GM23338 (cell line): ENCODE data around the gene WWC1. TPM values are rescaled to one million over a fixed set of nuclear protein-coding genes. Genes with fewer than 3 reads are reported as not detected.

ENCODE experiments used
- ATAC-seq: fragments of 200-7000 bp; cut with Tn5 transposase; 3 replicates; pipeline ENCODE4 v1.9.1; 2020
- DNase-seq: peaks from one replicate; pipeline ENCODE4 v3.0.0-alpha.2; 2015; ENCODE audit warnings: low spot score
- H2AFZ ChIP-seq: fragments of 200-600 bp; sonication (generic); 2 replicates; pipeline ENCODE4 v1.8.0; 2016; ENCODE audit warnings: antibody characterized with exemption, mild to moderate bottlenecking, moderate library complexity
- H3F3A ChIP-seq: fragments of 200-600 bp; sonication (generic); replicated peaks from 2 replicates; pipeline ENCODE4 v1.8.0; 2017; ENCODE audit warnings: antibody characterized with exemption, mixed run types, low read depth
- H3K27ac ChIP-seq: fragments of 200-600 bp; sonication (generic); 2 replicates; pipeline ENCODE4 v1.6.1; 2016; ENCODE audit warnings: low read depth
- H3K27me3 ChIP-seq: fragments of 200-600 bp; sonication (generic); 2 replicates; pipeline ENCODE4 v1.8.0; 2016; ENCODE audit warnings: mild to moderate bottlenecking, mixed run types, moderate library complexity; ENCODE audit not compliant: insufficient read depth
- H3K36me3 ChIP-seq: fragments of 200-600 bp; sonication (generic); 2 replicates; pipeline ENCODE4 v1.8.0; 2016; ENCODE audit warnings: mild to moderate bottlenecking; ENCODE audit not compliant: insufficient read depth
- H3K4me1 ChIP-seq: fragments of 200-600 bp; sonication (generic); 2 replicates; pipeline ENCODE4 v1.8.0; 2016; ENCODE audit warnings: mild to moderate bottlenecking, moderate library complexity; ENCODE audit not compliant: insufficient read depth
- H3K4me2 ChIP-seq: fragments of 200-600 bp; sonication (generic); 2 replicates; pipeline ENCODE4 v1.7.1; 2017; ENCODE audit warnings: mixed run types
- H3K4me3 ChIP-seq: fragments of 200-600 bp; sonication (generic); 2 replicates; pipeline ENCODE4 v1.6.1; 2016; ENCODE audit warnings: mixed run types
- H3K79me2 ChIP-seq: fragments of 200-600 bp; sonication (generic); replicated peaks from 2 replicates; pipeline ENCODE4 v1.8.0; 2017; ENCODE audit warnings: mild to moderate bottlenecking; ENCODE audit not compliant: insufficient read depth
- H3K9me2 ChIP-seq: fragments of 200-600 bp; sonication (generic); 2 replicates; pipeline ENCODE4 v1.8.0; 2017; ENCODE audit not compliant: insufficient read depth
- H4K20me1 ChIP-seq: fragments of 200-600 bp; sonication (generic); replicated peaks from 2 replicates; pipeline ENCODE4 v1.8.0; 2017; ENCODE audit warnings: mild to moderate bottlenecking; ENCODE audit not compliant: insufficient read depth
- H3K27ac Mint-ChIP-seq: 2 replicates; pipeline ENCODE4 v1.8.0; 2020; ENCODE audit warnings: inconsistent platforms, mild to moderate bottlenecking, moderate library complexity, mixed read lengths
- H3K27me3 Mint-ChIP-seq: 3 replicates; pipeline ENCODE4 v1.8.0; 2022; ENCODE audit warnings: low read depth, mild to moderate bottlenecking, moderate library complexity, mixed read lengths, inconsistent platforms; ENCODE audit not compliant: insufficient read depth, poor library complexity
- H3K36me3 Mint-ChIP-seq: 3 replicates; pipeline ENCODE4 v1.8.0; 2021; ENCODE audit warnings: low read depth, mild to moderate bottlenecking, inconsistent platforms, moderate library complexity, mixed read lengths
- H3K4me1 Mint-ChIP-seq: 3 replicates; pipeline ENCODE4 v1.8.0; 2020; ENCODE audit warnings: mild to moderate bottlenecking, inconsistent platforms, mixed read lengths
- H3K4me3 Mint-ChIP-seq: 3 replicates; pipeline ENCODE4 v1.8.0; 2021; ENCODE audit warnings: moderate library complexity, mild to moderate bottlenecking, inconsistent platforms, mixed read lengths
- H3K9me3 Mint-ChIP-seq: 3 replicates; pipeline ENCODE4 v1.8.0; 2020; ENCODE audit warnings: moderate library complexity, mild to moderate bottlenecking, inconsistent platforms, mixed read lengths
- CREB1 ChIP-seq: fragments of 250-450 bp; sonication (Bioruptor Pico); IDR thresholded peaks from 2 replicates; pipeline ENCODE4 v1.5.0; 2020; ENCODE audit warnings: low read depth, mild to moderate bottlenecking, moderate library complexity
- EZH2 ChIP-seq: fragments of 200-600 bp; sonication (generic); IDR thresholded peaks from one replicate; pipeline ENCODE4 v1.8.0; 2017; ENCODE audit warnings: antibody characterized with exemption, mild to moderate bottlenecking, low read depth; ENCODE audit not compliant: unreplicated experiment
- EZH2phosphoT487 ChIP-seq: fragments of 200-600 bp; sonication (generic); IDR thresholded peaks from one replicate; pipeline ENCODE4 v1.8.1; 2018; ENCODE audit warnings: antibody characterized with exemption; ENCODE audit not compliant: unreplicated experiment
- JUNB ChIP-seq: IDR thresholded peaks from one replicate; pipeline ENCODE4 v1.6.1; 2016; ENCODE audit warnings: antibody characterized with exemption; ENCODE audit not compliant: unreplicated experiment
- NANOG ChIP-seq: IDR thresholded peaks from 2 replicates; pipeline ENCODE4 v1.6.1; 2016; ENCODE audit warnings: antibody characterized with exemption, borderline replicate concordance
- POLR2AphosphoS5 ChIP-seq: IDR thresholded peaks from 2 replicates; pipeline ENCODE4 v1.6.1; 2016; ENCODE audit warnings: antibody characterized with exemption, low read depth
- STAT1 ChIP-seq: IDR thresholded peaks from one replicate; pipeline ENCODE4 v1.6.1; 2016; ENCODE audit warnings: antibody characterized with exemption; ENCODE audit not compliant: unreplicated experiment
- ZNF114 ChIP-seq: fragments of 250-450 bp; sonication (Bioruptor Pico); IDR thresholded peaks from 2 replicates; pipeline ENCODE4 v1.5.0; 2020; ENCODE audit warnings: mild to moderate bottlenecking, moderate library complexity
- ZNF331 ChIP-seq: fragments of 250-450 bp; sonication (Bioruptor Pico); IDR thresholded peaks from 2 replicates; pipeline ENCODE4 v1.5.0; 2020; ENCODE audit warnings: low read depth, mild to moderate bottlenecking, moderate library complexity
- polyA plus RNA-seq: library from polyadenylated mRNA; unstranded; fragments of >200 nt; fragmentation: Nextera tagmentation; extraction: Ambion mirVana; gene quantifications from 2 replicates; pipeline ENCODE4 v1.2.1, GENCODE V29; 2016
- total RNA-seq: library from RNA; depleted of rRNA; stranded (reverse); fragments of >200 nt; shearing (Covaris generic); gene quantifications from 2 replicates; pipeline ENCODE4 v1.2.3, GENCODE V29; 2014
- TF ChIP-seq, protein P1 (sequence below): IDR thresholded peaks from 2 replicates; pipeline ENCODE4 v1.6.1; 2016; ENCODE audit warnings: antibody characterized with exemption
- TF ChIP-seq, protein P2 (sequence below): fragments of 250-450 bp; sonication (Bioruptor Pico); IDR thresholded peaks from 2 replicates; pipeline ENCODE4 v1.5.0; 2020; ENCODE audit warnings: mild to moderate bottlenecking, moderate library complexity
- TF ChIP-seq, protein P3 (sequence below), 2 experiments: fragments of 200-600 bp in 1 of 2; sonication (generic) in 1 of 2; conservative IDR thresholded peaks; 2 replicates each; pipeline versions ENCODE4 v1.5.1 to v1.6.1; 2016 to 2017; ENCODE audit warnings: antibody characterized with exemption in 2 of 2, low read depth in 2 of 2, mild to moderate bottlenecking in 2 of 2, moderate library complexity in 1 of 2
- TF ChIP-seq, protein P4 (sequence below): IDR thresholded peaks from one replicate; pipeline ENCODE4 v1.6.1; 2018; ENCODE audit warnings: antibody characterized with exemption; ENCODE audit not compliant: unreplicated experiment

WWC1 gene
- total and polyA plus RNA-seq, 2 experiments from 2014 or later, result 25.4 to 27.8 TPM

DNA sequence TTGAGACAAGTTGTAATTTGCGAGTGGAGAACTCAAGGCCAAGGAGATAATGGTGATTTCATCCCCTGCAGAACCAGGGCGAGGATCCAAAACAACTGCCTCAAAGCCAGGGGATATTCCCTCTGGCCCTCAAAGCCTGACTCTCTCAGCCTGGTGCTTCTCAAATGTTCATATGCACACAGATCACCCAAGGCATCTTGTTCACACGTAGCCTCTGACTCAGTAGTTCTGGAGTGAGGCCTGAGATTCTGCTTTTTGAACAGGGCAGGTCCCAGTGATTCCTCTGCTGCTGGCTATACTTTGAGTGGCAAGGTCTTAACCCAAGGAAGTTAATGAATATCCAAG, 30.2 kb upstream of the WWC1 start:
- no peaks in the 10 kb centered on the region for H3K9me3 Mint-ChIP-seq
- no peak overlapping the region for H3K27ac ChIP-seq
- DNase-seq (no peak), ATAC-seq (no peak)
- TF ChIP-seq, protein P1, sequence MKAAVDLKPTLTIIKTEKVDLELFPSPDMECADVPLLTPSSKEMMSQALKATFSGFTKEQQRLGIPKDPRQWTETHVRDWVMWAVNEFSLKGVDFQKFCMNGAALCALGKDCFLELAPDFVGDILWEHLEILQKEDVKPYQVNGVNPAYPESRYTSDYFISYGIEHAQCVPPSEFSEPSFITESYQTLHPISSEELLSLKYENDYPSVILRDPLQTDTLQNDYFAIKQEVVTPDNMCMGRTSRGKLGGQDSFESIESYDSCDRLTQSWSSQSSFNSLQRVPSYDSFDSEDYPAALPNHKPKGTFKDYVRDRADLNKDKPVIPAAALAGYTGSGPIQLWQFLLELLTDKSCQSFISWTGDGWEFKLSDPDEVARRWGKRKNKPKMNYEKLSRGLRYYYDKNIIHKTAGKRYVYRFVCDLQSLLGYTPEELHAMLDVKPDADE, result no peak
- TF ChIP-seq, protein P2, sequence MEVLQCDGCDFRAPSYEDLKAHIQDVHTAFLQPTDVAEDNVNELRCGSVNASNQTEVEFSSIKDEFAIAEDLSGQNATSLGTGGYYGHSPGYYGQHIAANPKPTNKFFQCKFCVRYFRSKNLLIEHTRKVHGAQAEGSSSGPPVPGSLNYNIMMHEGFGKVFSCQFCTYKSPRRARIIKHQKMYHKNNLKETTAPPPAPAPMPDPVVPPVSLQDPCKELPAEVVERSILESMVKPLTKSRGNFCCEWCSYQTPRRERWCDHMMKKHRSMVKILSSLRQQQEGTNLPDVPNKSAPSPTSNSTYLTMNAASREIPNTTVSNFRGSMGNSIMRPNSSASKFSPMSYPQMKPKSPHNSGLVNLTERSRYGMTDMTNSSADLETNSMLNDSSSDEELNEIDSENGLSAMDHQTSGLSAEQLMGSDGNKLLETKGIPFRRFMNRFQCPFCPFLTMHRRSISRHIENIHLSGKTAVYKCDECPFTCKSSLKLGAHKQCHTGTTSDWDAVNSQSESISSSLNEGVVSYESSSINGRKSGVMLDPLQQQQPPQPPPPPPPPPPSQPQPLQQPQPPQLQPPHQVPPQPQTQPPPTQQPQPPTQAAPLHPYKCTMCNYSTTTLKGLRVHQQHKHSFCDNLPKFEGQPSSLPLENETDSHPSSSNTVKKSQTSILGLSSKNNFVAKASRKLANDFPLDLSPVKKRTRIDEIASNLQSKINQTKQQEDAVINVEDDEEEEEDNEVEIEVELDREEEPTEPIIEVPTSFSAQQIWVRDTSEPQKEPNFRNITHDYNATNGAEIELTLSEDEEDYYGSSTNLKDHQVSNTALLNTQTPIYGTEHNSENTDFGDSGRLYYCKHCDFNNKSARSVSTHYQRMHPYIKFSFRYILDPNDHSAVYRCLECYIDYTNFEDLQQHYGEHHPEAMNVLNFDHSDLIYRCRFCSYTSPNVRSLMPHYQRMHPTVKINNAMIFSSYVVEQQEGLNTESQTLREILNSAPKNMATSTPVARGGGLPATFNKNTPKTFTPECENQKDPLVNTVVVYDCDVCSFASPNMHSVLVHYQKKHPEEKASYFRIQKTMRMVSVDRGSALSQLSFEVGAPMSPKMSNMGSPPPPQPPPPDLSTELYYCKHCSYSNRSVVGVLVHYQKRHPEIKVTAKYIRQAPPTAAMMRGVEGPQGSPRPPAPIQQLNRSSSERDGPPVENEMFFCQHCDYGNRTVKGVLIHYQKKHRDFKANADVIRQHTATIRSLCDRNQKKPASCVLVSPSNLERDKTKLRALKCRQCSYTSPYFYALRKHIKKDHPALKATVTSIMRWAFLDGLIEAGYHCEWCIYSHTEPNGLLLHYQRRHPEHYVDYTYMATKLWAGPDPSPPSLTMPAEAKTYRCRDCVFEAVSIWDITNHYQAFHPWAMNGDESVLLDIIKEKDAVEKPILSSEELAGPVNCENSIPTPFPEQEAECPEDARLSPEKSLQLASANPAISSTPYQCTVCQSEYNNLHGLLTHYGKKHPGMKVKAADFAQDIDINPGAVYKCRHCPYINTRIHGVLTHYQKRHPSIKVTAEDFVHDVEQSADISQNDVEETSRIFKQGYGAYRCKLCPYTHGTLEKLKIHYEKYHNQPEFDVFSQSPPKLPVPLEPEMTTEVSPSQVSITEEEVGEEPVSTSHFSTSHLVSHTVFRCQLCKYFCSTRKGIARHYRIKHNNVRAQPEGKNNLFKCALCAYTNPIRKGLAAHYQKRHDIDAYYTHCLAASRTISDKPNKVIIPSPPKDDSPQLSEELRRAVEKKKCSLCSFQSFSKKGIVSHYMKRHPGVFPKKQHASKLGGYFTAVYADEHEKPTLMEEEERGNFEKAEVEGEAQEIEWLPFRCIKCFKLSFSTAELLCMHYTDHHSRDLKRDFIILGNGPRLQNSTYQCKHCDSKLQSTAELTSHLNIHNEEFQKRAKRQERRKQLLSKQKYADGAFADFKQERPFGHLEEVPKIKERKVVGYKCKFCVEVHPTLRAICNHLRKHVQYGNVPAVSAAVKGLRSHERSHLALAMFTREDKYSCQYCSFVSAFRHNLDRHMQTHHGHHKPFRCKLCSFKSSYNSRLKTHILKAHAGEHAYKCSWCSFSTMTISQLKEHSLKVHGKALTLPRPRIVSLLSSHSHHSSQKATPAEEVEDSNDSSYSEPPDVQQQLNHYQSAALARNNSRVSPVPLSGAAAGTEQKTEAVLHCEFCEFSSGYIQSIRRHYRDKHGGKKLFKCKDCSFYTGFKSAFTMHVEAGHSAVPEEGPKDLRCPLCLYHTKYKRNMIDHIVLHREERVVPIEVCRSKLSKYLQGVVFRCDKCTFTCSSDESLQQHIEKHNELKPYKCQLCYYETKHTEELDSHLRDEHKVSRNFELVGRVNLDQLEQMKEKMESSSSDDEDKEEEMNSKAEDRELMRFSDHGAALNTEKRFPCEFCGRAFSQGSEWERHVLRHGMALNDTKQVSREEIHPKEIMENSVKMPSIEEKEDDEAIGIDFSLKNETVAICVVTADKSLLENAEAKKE (CRISPR knock-in tag), result no peak
- TF ChIP-seq ZNF331, result no peak
- TF ChIP-seq, protein P3, sequence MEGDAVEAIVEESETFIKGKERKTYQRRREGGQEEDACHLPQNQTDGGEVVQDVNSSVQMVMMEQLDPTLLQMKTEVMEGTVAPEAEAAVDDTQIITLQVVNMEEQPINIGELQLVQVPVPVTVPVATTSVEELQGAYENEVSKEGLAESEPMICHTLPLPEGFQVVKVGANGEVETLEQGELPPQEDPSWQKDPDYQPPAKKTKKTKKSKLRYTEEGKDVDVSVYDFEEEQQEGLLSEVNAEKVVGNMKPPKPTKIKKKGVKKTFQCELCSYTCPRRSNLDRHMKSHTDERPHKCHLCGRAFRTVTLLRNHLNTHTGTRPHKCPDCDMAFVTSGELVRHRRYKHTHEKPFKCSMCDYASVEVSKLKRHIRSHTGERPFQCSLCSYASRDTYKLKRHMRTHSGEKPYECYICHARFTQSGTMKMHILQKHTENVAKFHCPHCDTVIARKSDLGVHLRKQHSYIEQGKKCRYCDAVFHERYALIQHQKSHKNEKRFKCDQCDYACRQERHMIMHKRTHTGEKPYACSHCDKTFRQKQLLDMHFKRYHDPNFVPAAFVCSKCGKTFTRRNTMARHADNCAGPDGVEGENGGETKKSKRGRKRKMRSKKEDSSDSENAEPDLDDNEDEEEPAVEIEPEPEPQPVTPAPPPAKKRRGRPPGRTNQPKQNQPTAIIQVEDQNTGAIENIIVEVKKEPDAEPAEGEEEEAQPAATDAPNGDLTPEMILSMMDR (conservative IDR thresholded peaks at IDR 0.05; ENCODE audit: low read depth in 2 of 2), result no peak
- no peak for TF ChIP-seq ZNF114 (CRISPR knock-in tag)
- TF ChIP-seq EZH2, result no peak
- no peak for TF ChIP-seq EZH2phosphoT487
- TF ChIP-seq POLR2AphosphoS5, result no peak
- TF ChIP-seq, protein P4, sequence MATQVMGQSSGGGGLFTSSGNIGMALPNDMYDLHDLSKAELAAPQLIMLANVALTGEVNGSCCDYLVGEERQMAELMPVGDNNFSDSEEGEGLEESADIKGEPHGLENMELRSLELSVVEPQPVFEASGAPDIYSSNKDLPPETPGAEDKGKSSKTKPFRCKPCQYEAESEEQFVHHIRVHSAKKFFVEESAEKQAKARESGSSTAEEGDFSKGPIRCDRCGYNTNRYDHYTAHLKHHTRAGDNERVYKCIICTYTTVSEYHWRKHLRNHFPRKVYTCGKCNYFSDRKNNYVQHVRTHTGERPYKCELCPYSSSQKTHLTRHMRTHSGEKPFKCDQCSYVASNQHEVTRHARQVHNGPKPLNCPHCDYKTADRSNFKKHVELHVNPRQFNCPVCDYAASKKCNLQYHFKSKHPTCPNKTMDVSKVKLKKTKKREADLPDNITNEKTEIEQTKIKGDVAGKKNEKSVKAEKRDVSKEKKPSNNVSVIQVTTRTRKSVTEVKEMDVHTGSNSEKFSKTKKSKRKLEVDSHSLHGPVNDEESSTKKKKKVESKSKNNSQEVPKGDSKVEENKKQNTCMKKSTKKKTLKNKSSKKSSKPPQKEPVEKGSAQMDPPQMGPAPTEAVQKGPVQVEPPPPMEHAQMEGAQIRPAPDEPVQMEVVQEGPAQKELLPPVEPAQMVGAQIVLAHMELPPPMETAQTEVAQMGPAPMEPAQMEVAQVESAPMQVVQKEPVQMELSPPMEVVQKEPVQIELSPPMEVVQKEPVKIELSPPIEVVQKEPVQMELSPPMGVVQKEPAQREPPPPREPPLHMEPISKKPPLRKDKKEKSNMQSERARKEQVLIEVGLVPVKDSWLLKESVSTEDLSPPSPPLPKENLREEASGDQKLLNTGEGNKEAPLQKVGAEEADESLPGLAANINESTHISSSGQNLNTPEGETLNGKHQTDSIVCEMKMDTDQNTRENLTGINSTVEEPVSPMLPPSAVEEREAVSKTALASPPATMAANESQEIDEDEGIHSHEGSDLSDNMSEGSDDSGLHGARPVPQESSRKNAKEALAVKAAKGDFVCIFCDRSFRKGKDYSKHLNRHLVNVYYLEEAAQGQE, result no peak
- TF ChIP-seq STAT1, result no peak
- no peak for TF ChIP-seq CREB1
- TF ChIP-seq NANOG, result no peak
- TF ChIP-seq JUNB, result no peak
- no peak overlapping the region for H3K4me2 ChIP-seq
- no peak overlapping the region for H3K4me3 Mint-ChIP-seq
- no peaks in the 10 kb centered on the region for H3F3A ChIP-seq
- H3K36me3 ChIP-seq, result no peaks in the 10 kb centered on the region
- H3K27me3 Mint-ChIP-seq, result peaks cover 6% of the 10 kb centered on the region
- no peak overlapping the region for H2AFZ ChIP-seq
- H3K9me2 ChIP-seq, result no peaks in the 10 kb centered on the region
- no peaks in the 10 kb centered on the region for H4K20me1 ChIP-seq
- peaks cover 3% of the 10 kb centered on the region; the same call in 1 of the 3 replicates for H3K36me3 Mint-ChIP-seq
- H3K79me2 ChIP-seq, result no peaks in the 10 kb centered on the region
- no peak overlapping the region for H3K4me3 ChIP-seq
- H3K4me1 Mint-ChIP-seq, result no peaks in the 10 kb centered on the region
- H3K27me3 ChIP-seq, result no peaks in the 10 kb centered on the region
- H3K27ac Mint-ChIP-seq, result no peak overlapping the region
- H3K4me1 ChIP-seq, result no peaks in the 10 kb centered on the region
